ENCODE measurements around the gene TSPO2. TPM values are rescaled to one million over a fixed set of nuclear protein-coding genes. Genes with fewer than 3 reads are reported as not detected.

Gene TSPO2
- total and polyA plus RNA-seq, 2 donors (not counting 1 experiment from before 2014, with no cell fraction given), result not detected

DNA sequence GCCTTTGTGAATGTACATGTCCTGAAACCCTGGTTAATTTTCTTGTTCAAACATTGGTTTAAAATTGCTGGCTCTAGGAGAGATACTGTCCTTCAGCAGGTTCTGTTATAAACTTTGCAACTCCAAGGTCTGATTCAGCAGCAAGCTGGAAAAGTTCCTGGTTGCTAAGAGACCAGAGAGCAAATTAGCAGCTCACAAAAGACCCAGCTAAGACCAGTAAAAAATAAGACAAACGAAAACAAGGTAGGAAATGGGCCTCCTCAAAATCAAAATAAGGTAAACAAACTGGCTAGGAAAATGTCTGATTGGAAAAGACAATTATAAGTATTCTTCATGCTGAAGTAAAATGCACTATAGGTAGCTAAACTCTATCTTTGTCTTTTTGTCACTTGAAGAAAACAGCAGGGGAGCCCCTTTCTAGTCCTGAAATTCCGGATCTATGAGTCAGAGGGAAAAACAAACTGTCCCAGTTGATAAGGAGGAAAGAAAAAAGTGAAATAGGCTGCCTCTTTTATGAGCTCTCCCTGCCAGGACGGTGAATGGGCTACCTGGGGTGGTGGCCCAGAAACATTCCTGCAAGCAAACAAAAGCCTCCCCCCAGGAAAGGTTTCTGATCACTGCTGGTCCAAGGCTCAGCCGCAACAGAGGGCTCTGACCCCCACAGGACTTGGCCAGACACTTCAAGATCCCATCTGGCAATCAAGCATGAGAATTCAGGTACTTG is 44.9 kb upstream of the TSPO2 start:
- H3K27ac ChIP-seq (ENCODE audit: insufficient read depth, low read length), result no peak overlapping the region
- peaks cover 5% of the 10 kb centered on the region for H3K4me1 ChIP-seq (ENCODE audit: control insufficient read depth, extremely low read depth, insufficient read depth, low read length)
- no peak overlapping the region for H3K4me2 ChIP-seq (ENCODE audit: extremely low read depth, insufficient read depth, low read length)
- no peaks in the 10 kb centered on the region for H4K20me1 ChIP-seq (ENCODE audit: control insufficient read depth, extremely low read depth, insufficient read depth, low read length)
- H3K79me2 ChIP-seq (ENCODE audit: control insufficient read depth, insufficient read depth, low read length), result no peaks in the 10 kb centered on the region
- H3K36me3 ChIP-seq (ENCODE audit: control insufficient read depth, insufficient read depth, low read length), result no peaks in the 10 kb centered on the region
- no peak overlapping the region for H3K4me3 ChIP-seq (replicated peaks in 1 of 4; ENCODE audit: control extremely low read depth in 1 of 4, insufficient read depth in 1 of 4, low read depth in 3 of 4, low read length in 4 of 4)
- H2AFZ ChIP-seq (ENCODE audit: low read length), result no peak overlapping the region
- H3K9ac ChIP-seq (ENCODE audit: insufficient read depth, low read length), result no peak overlapping the region
- TF ChIP-seq, protein P1, sequence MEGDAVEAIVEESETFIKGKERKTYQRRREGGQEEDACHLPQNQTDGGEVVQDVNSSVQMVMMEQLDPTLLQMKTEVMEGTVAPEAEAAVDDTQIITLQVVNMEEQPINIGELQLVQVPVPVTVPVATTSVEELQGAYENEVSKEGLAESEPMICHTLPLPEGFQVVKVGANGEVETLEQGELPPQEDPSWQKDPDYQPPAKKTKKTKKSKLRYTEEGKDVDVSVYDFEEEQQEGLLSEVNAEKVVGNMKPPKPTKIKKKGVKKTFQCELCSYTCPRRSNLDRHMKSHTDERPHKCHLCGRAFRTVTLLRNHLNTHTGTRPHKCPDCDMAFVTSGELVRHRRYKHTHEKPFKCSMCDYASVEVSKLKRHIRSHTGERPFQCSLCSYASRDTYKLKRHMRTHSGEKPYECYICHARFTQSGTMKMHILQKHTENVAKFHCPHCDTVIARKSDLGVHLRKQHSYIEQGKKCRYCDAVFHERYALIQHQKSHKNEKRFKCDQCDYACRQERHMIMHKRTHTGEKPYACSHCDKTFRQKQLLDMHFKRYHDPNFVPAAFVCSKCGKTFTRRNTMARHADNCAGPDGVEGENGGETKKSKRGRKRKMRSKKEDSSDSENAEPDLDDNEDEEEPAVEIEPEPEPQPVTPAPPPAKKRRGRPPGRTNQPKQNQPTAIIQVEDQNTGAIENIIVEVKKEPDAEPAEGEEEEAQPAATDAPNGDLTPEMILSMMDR (conservative IDR thresholded peaks at IDR 0.05 in 1 of 2, IDR thresholded peaks at IDR 0.05 in 1 of 2; ENCODE audit: low read depth in 1 of 2, low read length in 2 of 2), result no peak
- TF ChIP-seq EZH2 (IDR thresholded peaks at IDR 0.05; ENCODE audit: low read length, missing control alignments), result no peak
- DNase-seq (ENCODE audit: low read depth in 2 of 2), result peak; percentile 53 to 83
- no peaks in the 10 kb centered on the region for H3K9me3 ChIP-seq (ENCODE audit: control insufficient read depth, insufficient read depth, low read depth, low read length)
- no peaks in the 10 kb centered on the region for H3K27me3 ChIP-seq (ENCODE audit: control insufficient read depth, insufficient read depth, low read length)

DNA sequence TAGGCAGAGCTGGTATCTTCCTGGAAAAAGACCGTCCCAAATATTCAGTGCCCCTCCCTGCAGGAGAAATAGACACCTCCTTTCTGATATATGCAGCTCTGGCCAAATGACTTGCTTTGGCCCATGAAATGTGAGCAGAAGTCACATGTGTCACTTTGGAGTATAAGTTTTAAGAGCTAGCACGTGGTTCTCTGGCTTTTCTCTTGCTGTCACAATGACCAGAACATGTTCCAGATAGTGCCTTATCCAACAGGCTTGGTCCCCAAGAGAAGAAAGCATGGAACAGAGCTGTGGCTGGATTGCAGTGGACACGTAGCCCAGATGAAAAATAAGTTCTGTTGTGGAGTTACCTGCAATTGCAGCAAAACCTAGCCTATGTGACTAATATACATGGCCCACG is 43.6 kb upstream of the TSPO2 start:
- Histone ChIP-seq H3K4me3 (replicated peaks in 1 of 4; ENCODE audit: control extremely low read depth in 1 of 4, insufficient read depth in 1 of 4, low read depth in 3 of 4, low read length in 4 of 4) (no peak overlapping the region), H3K79me2 (ENCODE audit: control insufficient read depth, insufficient read depth, low read length) (no peaks in the 10 kb centered on the region), H3K4me2 (ENCODE audit: extremely low read depth, insufficient read depth, low read length) (no peak overlapping the region), H4K20me1 (ENCODE audit: control insufficient read depth, extremely low read depth, insufficient read depth, low read length) (no peaks in the 10 kb centered on the region), H2AFZ (ENCODE audit: low read length) (no peak overlapping the region), H3K36me3 (ENCODE audit: control insufficient read depth, insufficient read depth, low read length) (no peaks in the 10 kb centered on the region), H3K27me3 (ENCODE audit: control insufficient read depth, insufficient read depth, low read length) (peaks cover 5% of the 10 kb centered on the region), H3K9ac (ENCODE audit: insufficient read depth, low read length) (no peak overlapping the region), H3K9me3 (ENCODE audit: control insufficient read depth, insufficient read depth, low read depth, low read length) (no peaks in the 10 kb centered on the region), H3K4me1 (ENCODE audit: control insufficient read depth, extremely low read depth, insufficient read depth, low read length) (peaks cover 5% of the 10 kb centered on the region), H3K27ac (ENCODE audit: insufficient read depth, low read length) (no peak overlapping the region)
- TF ChIP-seq EZH2 (IDR thresholded peaks at IDR 0.05; ENCODE audit: low read length, missing control alignments), result no peak
- TF ChIP-seq, protein P1 (conservative IDR thresholded peaks at IDR 0.05 in 1 of 2, IDR thresholded peaks at IDR 0.05 in 1 of 2; ENCODE audit: low read depth in 1 of 2, low read length in 2 of 2), result no peak
- no peak for DNase-seq (ENCODE audit: low read depth in 2 of 2)

DNA sequence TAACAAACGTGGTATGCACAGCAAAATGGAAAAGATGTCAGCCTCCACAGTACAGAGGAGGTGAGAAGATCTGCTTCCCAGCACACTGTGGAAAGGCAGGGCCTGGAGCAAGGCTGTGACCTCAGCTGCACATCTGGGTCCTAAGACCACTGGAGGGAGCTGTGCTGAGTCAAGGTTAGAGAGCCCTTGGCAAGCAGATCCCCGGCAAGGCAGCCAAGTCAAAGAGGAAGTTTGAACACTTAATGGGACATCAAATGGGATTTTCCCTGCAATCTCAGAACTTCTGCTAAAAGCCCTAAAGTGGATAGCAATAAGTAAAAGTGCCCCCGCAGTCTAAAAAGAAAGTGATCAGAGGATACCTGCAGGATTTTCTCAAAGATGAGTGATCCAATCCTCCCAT is 42.7 kb upstream of the TSPO2 start:
- Histone ChIP-seq H3K4me2 (ENCODE audit: extremely low read depth, insufficient read depth, low read length) (no peak overlapping the region), H3K9me3 (ENCODE audit: control insufficient read depth, insufficient read depth, low read depth, low read length) (no peaks in the 10 kb centered on the region), H3K4me1 (ENCODE audit: control insufficient read depth, extremely low read depth, insufficient read depth, low read length) (peaks cover 5% of the 10 kb centered on the region), H3K36me3 (ENCODE audit: control insufficient read depth, insufficient read depth, low read length) (no peaks in the 10 kb centered on the region), H4K20me1 (ENCODE audit: control insufficient read depth, extremely low read depth, insufficient read depth, low read length) (no peaks in the 10 kb centered on the region), H3K79me2 (ENCODE audit: control insufficient read depth, insufficient read depth, low read length) (no peaks in the 10 kb centered on the region), H3K4me3 (replicated peaks in 1 of 4; ENCODE audit: control extremely low read depth in 1 of 4, insufficient read depth in 1 of 4, low read depth in 3 of 4, low read length in 4 of 4) (no peak overlapping the region), H2AFZ (ENCODE audit: low read length) (no peak overlapping the region), H3K27me3 (ENCODE audit: control insufficient read depth, insufficient read depth, low read length) (peaks cover 5% of the 10 kb centered on the region), H3K9ac (ENCODE audit: insufficient read depth, low read length) (no peak overlapping the region), H3K27ac (ENCODE audit: insufficient read depth, low read length) (no peak overlapping the region)
- no peak for TF ChIP-seq EZH2 (IDR thresholded peaks at IDR 0.05; ENCODE audit: low read length, missing control alignments)
- TF ChIP-seq, protein P1 (conservative IDR thresholded peaks at IDR 0.05 in 1 of 2, IDR thresholded peaks at IDR 0.05 in 1 of 2; ENCODE audit: low read depth in 1 of 2, low read length in 2 of 2), result peak; percentile 33 to 48
- peak; percentile 40 to 47 for DNase-seq (ENCODE audit: low read depth in 2 of 2)
